CD4-positive, alpha-beta memory T cell (primary cell): ENCODE results near the gene SLC22A23. TPM values are rescaled to one million over a fixed set of nuclear protein-coding genes. Genes with fewer than 3 reads are reported as not detected.
A peak's percentile ranks its signal among the peaks of the same experiment; 100 is the strongest.

Experiments
- CTCF ChIA-PET: fragments of 350-600 bp; sonication (Branson Sonifier 250); formaldehyde crosslinking; loops from one replicate; lab custom pipeline; 2021; ENCODE audit warnings: inconsistent platforms; ENCODE audit not compliant: partially characterized antibody; lab: Charles Lee
- POLR2A ChIA-PET: fragments of 350-600 bp; sonication (Branson Sonifier 250); formaldehyde crosslinking; loops from one replicate; lab custom pipeline; 2021; ENCODE audit not compliant: partially characterized antibody; lab: Charles Lee
- DNase-seq, 5 donors: peaks; one replicate each; pipeline versions ENCODE4 v3.0.0 to v3.0.0-alpha.2; 2020 to 2022; ENCODE audit warnings: mixed read lengths in 1 of 5
- H3K27ac ChIP-seq: one replicate; pipeline ENCODE4 v1.7.0; 2013; ENCODE audit warnings: low read depth, low read length
- H3K27me3 ChIP-seq: 2 replicates; pipeline ENCODE4 v1.7.0; 2013; ENCODE audit warnings: mild to moderate bottlenecking, low read length, moderate library complexity; ENCODE audit not compliant: insufficient read depth
- H3K36me3 ChIP-seq: 2 replicates; pipeline ENCODE4 v1.7.0; 2013; ENCODE audit warnings: mild to moderate bottlenecking, low read length, moderate library complexity; ENCODE audit not compliant: insufficient read depth
- H3K4me1 ChIP-seq: 2 replicates; pipeline ENCODE4 v1.7.0; 2013; ENCODE audit warnings: mild to moderate bottlenecking, low read length, moderate library complexity; ENCODE audit not compliant: insufficient read depth
- H3K4me3 ChIP-seq, 2 donors: one replicate each; pipeline ENCODE4 v1.7.0; 2013; ENCODE audit warnings: low read length in 2 of 2, mild to moderate bottlenecking in 1 of 2
- H3K9me3 ChIP-seq, 2 donors: one replicate each; pipeline ENCODE4 v1.7.0; 2013; ENCODE audit warnings: low read length in 2 of 2, control low read depth in 1 of 2; ENCODE audit not compliant: control insufficient read depth in 1 of 2
- H3K27ac Mint-ChIP-seq, 7 donors: one replicate each; pipeline ENCODE4 v1.8.0; 2020 to 2021; ENCODE audit warnings: mixed read lengths in 7 of 7, mild to moderate bottlenecking in 6 of 7, inconsistent platforms in 3 of 7, moderate library complexity in 3 of 7
- H3K27me3 Mint-ChIP-seq, 2 donors: one replicate each; pipeline ENCODE4 v1.8.0; 2020 to 2021; ENCODE audit warnings: mixed read lengths in 2 of 2
- H3K36me3 Mint-ChIP-seq, 2 donors: one replicate each; pipeline ENCODE4 v1.8.0; 2020 to 2021; ENCODE audit warnings: mixed read lengths in 2 of 2, inconsistent platforms in 1 of 2, mild to moderate bottlenecking in 1 of 2
- H3K4me1 Mint-ChIP-seq, 4 donors: one replicate each; pipeline ENCODE4 v1.8.0; 2020 to 2021; ENCODE audit warnings: mixed read lengths in 4 of 4, mild to moderate bottlenecking in 1 of 4
- H3K4me3 Mint-ChIP-seq, 8 donors: one replicate each; pipeline ENCODE4 v1.8.0; 2020 to 2021; ENCODE audit warnings: mixed read lengths in 8 of 8, mild to moderate bottlenecking in 7 of 8, moderate library complexity in 6 of 8, inconsistent platforms in 3 of 8
- H3K9me3 Mint-ChIP-seq, 8 donors: one replicate each; pipeline ENCODE4 v1.8.0; 2020 to 2021; ENCODE audit warnings: mixed read lengths in 8 of 8, mild to moderate bottlenecking in 5 of 8, inconsistent platforms in 3 of 8, moderate library complexity in 1 of 8
- intact Hi-C: fragments of 100-400 bp; cut with micrococcal nuclease; formaldehyde crosslinking; loops from one replicate; pipeline ENCODE4 v1.15.1; 2023
- polyA plus RNA-seq, 2 donors: library from polyadenylated mRNA; unstranded; fragments of 300-500 nt; fragmentation: Illumina TruSeq; gene quantifications; one replicate each; pipeline ENCODE4 v1.2.3, GENCODE V29; 2021
- total RNA-seq, 2 experiments: library from RNA; stranded (reverse); gene quantifications; one replicate each; pipeline ENCODE4 v1.2.3, GENCODE V29; 2021

Gene SLC22A23
- total and polyA plus RNA-seq, 4 experiments from 2014 or later = 0.32 to 12.5 (median 5.7) TPM

DNA sequence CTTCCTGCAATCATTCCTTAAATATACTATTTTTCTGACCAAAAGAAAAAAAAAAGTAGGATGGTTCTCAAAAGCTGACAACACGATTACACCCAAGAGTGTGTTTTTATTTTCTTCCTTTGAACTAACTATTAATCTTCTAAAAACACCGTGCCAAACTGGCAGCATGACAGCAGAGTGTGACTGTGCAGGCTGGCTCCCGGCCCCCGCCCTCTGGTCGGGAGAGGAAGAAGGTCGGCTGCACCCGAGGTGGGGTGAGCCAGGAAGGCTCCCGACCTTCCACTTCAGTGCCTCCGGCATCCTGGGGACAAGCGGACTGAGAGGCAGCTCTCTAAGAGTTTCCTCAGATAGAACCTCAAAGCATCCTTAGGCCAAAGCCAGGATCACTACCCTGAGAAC lies 29.2 kb downstream of the SLC22A23 start:
- CTCF ChIA-PET = interaction anchor here (1.0 to 1.2 kb wide), 2 partner anchors 11 to 305 kb away, joined by 3 to 4 read pairs; no protein-coding TSS in a partner anchor
- no peaks in the 10 kb centered on the region for H3K27me3 ChIP-seq

DNA sequence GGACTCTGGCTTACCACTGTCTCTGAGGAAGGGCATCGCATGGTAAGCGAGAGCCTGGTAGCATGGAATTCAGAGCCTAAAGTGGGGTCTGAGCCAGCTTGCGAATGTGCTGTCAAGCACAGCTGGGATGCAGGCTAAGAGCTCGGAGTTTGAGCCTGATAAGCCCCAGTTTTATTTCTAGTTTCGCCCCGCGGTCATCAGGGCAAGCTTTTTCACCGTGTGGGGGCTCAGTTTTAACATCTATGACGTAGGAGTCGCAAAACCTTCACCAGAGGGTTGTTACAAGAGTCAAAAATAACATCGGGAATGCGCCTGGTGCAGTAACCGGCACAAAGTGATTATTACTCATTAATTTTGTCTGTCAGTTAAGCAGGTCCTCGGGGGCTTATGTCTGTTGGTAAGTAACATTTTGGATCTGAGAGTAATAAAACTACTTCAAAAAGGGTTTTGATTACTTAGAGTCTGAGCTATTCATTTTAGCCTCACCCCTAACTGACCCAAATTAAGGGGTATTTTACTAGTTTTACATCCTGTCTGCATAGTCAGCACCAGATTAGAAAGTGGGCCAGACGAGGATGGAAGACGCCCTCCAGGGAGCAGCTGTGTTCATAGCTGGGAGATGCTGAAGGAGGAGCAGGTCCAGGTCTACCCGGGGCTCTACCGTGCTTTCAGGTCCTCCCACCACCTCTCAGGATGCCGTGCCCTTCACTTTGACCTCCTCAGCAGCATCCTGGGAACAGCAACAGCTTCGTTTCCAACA lies 29.7 kb downstream of the SLC22A23 start:
- no peak overlapping the region for H3K27ac ChIP-seq
- Mint-ChIP-seq H3K36me3 (peaks cover 0 to 2% of the 10 kb centered on the region in 2 donors), H3K27me3 (peaks cover 0 to 2% of the 10 kb centered on the region in 2 donors), H3K4me3 (no peak overlapping the region), H3K4me1 (peaks cover 0 to 3% (median 0%) of the 10 kb centered on the region in 4 donors), H3K27ac (no peak overlapping the region), H3K9me3 (no peaks in the 10 kb centered on the region)
- ChIA-PET CTCF (interaction anchor here (0.8 to 1.2 kb wide), 3 partner anchors 11 to 305 kb away, joined by 3 to 4 read pairs (median 3); no protein-coding TSS in a partner anchor), POLR2A (no interaction called here)
- H3K27me3 ChIP-seq = no peaks in the 10 kb centered on the region
- H3K4me3 ChIP-seq = no peak overlapping the region
- DNase-seq = no peak
- H3K36me3 ChIP-seq = no peaks in the 10 kb centered on the region
- no peaks in the 10 kb centered on the region for H3K9me3 ChIP-seq
- H3K4me1 ChIP-seq = no peaks in the 10 kb centered on the region
- intact Hi-C loops = no loop called here

More for the DNA sequence above, 29.2 kb downstream of the SLC22A23 start:
- Mint-ChIP-seq H3K36me3 (peaks cover 0 to 2% of the 10 kb centered on the region in 2 donors), H3K4me1 (peaks cover 0 to 3% (median 0%) of the 10 kb centered on the region in 4 donors), H3K4me3 (no peak overlapping the region), H3K27ac (no peak overlapping the region), H3K9me3 (no peaks in the 10 kb centered on the region), H3K27me3 (peaks cover 0 to 2% of the 10 kb centered on the region in 2 donors)
- Histone ChIP-seq H3K36me3 (no peaks in the 10 kb centered on the region), H3K4me1 (no peaks in the 10 kb centered on the region), H3K9me3 (no peaks in the 10 kb centered on the region), H3K4me3 (no peak overlapping the region), H3K27ac (no peak overlapping the region)
- no peak for DNase-seq
- intact Hi-C loops = no loop called here
- POLR2A ChIA-PET = interaction anchor here (0.6 kb wide), 1 partner anchor 256 kb away, joined by 3 read pairs; no protein-coding TSS in a partner anchor

DNA sequence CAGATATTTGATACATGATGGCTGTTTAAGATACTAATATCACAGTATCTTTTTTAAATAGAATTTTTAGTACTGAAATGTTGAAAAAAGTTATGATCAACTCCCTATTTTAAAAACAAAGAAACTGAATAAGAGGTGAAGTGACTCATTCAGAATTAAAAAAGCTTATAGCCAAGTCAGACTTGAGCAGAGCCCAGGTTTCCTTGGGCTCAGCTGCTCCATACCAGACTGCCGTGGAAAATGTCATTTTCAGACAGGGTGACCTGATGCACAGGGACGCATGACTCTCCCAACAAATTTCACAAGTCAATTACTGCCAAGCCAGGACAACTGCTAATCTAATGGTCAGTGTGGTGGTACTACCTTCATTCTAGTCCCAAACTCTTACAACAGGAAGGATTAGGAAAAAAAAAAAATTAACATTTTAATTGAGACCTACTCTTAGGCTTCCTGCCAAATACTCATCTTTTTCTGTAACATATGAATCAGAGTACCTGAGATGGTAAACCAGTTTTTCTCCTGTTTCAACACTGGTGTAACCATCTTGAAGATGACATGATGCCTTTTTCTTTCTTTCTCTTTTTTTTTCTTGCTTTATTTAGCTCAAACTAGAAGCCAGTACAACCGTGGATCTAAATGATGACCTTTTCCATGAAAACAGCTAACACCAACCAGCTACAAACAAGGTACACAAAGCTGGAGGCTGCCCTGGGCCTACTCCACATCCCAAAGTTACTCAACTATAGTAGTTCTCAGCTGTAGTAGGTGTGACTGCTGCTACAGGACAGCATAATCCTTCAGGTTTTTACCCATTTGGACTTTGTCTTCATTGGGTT lies 30.5 kb downstream of the SLC22A23 start:
- no peak for DNase-seq
- Mint-ChIP-seq H3K9me3 (no peaks in the 10 kb centered on the region), H3K27ac (no peak overlapping the region), H3K4me1 (peaks cover 0 to 3% (median under 1%) of the 10 kb centered on the region in 4 donors), H3K4me3 (no peak overlapping the region), H3K27me3 (no peaks in the 10 kb centered on the region), H3K36me3 (peaks cover 0 to 2% of the 10 kb centered on the region in 2 donors)
- Histone ChIP-seq H3K27ac (no peak overlapping the region), H3K27me3 (no peaks in the 10 kb centered on the region), H3K4me3 (no peak overlapping the region), H3K9me3 (no peaks in the 10 kb centered on the region), H3K4me1 (no peaks in the 10 kb centered on the region), H3K36me3 (no peaks in the 10 kb centered on the region)
- intact Hi-C loops = no loop called here
- ChIA-PET POLR2A (no interaction called here), CTCF (interaction anchor here (0.8 to 1.2 kb wide), 2 partner anchors 10 to 15 kb away, joined by 3 to 4 read pairs; no protein-coding TSS in a partner anchor)

DNA sequence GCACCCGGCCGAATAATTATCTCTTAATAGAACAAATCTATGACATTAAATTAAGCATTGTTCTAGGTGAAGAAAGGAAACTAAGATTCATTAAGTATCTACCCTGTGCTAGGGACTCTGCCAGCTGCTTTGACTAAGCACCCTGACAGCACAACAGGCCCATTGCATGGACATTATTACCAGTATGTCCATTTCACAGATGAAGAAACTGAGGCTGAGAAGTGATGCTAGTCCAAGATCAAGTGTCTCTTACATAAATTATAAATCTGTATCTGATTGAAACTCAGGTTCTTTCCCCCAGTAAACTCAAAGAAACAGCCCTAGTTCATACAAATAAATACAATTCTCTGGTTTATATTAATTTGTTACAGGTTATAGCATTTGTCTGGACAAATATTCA lies 31.3 kb downstream of the SLC22A23 start:
- Mint-ChIP-seq H3K27me3 (no peaks in the 10 kb centered on the region), H3K36me3 (peaks cover 0 to 2% of the 10 kb centered on the region in 2 donors), H3K9me3 (no peaks in the 10 kb centered on the region), H3K4me3 (no peak overlapping the region), H3K27ac (no peak overlapping the region), H3K4me1 (peaks cover 0 to 3% (median under 1%) of the 10 kb centered on the region in 4 donors)
- POLR2A ChIA-PET = no interaction called here
- no peak for DNase-seq
- H3K9me3 ChIP-seq = no peaks in the 10 kb centered on the region
- intact Hi-C loops = no loop called here
- H3K4me1 ChIP-seq = no peaks in the 10 kb centered on the region
- CTCF ChIA-PET = no interaction called here
- H3K36me3 ChIP-seq = no peaks in the 10 kb centered on the region
- no peak overlapping the region for H3K27ac ChIP-seq
- H3K27me3 ChIP-seq = no peaks in the 10 kb centered on the region
- no peak overlapping the region for H3K4me3 ChIP-seq

DNA sequence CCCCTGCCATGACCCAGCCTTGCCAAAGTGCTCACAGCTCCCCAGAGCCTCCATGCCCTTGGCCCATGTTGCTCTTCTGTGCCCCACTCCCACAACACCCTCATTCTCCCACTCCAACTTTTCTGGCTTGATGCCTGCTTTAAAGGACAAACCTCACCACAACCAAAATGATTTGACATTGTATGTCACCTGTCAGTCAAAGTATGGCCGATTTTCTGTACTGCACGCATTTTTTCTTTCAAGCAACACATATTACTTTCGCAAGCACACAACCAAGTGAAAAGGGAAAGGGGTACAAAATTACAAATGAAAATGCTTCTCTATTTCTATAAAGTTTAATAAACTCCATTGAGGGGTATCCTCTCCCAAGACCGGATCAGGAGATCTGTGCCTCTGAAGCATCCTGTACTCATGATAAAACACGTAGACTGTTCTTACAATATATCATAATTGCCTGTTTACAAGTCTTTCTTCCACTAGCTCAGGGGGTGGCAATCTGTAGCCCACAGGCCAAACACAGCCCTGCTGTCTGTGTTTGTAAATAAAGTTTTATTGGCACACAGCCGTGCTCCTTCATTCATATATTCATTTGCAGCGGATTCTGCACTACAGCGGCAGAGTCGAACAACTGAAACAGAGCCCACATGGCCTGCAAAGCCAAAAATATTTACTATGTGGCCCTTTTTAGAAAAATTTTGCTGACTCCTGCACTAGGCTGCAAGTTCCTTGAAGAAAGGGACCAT lies 32.5 kb downstream of the SLC22A23 start:
- H3K36me3 ChIP-seq = no peaks in the 10 kb centered on the region
- intact Hi-C loops = no loop called here
- no peak overlapping the region for H3K27ac ChIP-seq
- peaks cover 0 to 1% (median 0%) of the 10 kb centered on the region in 4 donors for H3K4me1 Mint-ChIP-seq
- H3K9me3 Mint-ChIP-seq = no peaks in the 10 kb centered on the region
- no peaks in the 10 kb centered on the region for H3K27me3 Mint-ChIP-seq
- H3K27ac Mint-ChIP-seq = peak overlapping the region in 2 of 7 donors; percentile 42 to 71
- ChIA-PET POLR2A (no interaction called here), CTCF (no interaction called here)
- no peaks in the 10 kb centered on the region for H3K9me3 ChIP-seq
- no peak for DNase-seq
- H3K4me3 Mint-ChIP-seq = no peak overlapping the region
- H3K27me3 ChIP-seq = no peaks in the 10 kb centered on the region
- H3K4me1 ChIP-seq = no peaks in the 10 kb centered on the region
- H3K36me3 Mint-ChIP-seq = peaks cover 0 to 2% of the 10 kb centered on the region in 2 donors
- no peak overlapping the region for H3K4me3 ChIP-seq

DNA sequence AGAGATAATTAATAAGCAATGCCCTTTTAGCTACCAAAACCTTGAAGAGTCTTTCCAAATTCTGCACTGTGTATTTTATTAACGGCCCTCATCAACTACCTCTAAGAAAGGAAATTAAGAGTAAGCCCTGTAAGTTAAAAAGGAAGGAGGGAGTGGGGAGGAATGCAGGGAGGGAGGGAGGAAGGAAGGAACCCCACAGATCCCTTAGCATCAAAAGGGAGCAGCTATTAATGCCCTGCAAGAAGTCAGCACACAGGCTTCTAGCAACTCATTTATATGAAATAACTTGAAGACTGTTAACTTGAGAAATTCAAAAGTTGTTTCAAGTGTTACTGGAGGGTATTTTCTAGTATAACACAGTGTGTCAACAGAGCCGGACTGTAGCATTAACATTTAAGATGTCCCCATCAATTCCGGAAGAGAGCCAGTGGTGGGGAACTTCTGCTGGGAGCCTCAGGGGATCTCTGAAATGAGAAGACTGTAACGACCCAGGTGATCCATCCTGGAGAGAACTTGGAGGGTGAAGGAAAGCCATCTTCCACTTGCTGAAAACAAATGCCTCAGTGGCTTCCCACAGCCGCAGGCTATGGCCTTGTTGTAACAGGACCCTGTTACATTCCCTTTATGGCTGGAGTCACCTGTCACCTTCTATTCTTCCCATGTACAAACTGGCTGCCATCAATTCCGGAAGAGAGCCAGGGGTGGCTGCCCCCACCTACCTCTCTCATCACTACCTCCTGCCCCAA lies 33.2 kb downstream of the SLC22A23 start:
- Mint-ChIP-seq H3K9me3 (no peaks in the 10 kb centered on the region), H3K27ac (peak overlapping the region in 1 of 7 donors; percentile 71), H3K4me3 (no peak overlapping the region), H3K36me3 (peaks cover 0 to 2% of the 10 kb centered on the region in 2 donors), H3K27me3 (no peaks in the 10 kb centered on the region), H3K4me1 (peaks cover 0 to 1% (median 0%) of the 10 kb centered on the region in 4 donors)
- Histone ChIP-seq H3K27ac (no peak overlapping the region), H3K4me3 (no peak overlapping the region), H3K4me1 (no peaks in the 10 kb centered on the region), H3K27me3 (no peaks in the 10 kb centered on the region), H3K9me3 (no peaks in the 10 kb centered on the region), H3K36me3 (no peaks in the 10 kb centered on the region)
- ChIA-PET POLR2A (no interaction called here), CTCF (interaction anchor here (1.9 kb wide), 1 partner anchor 10 kb away, joined by 4 read pairs; no protein-coding TSS in a partner anchor)
- DNase-seq = no peak
- intact Hi-C loops = no loop called here
